Tongue (tissue), 2 donors: ENCODE data around the gene DOCK9. TPM values are rescaled to one million over a fixed set of nuclear protein-coding genes. Genes with fewer than 3 reads are reported as not detected.

Experiments used
- DNase-seq: peaks from one replicate; pipeline ENCODE4 v3.0.0-alpha.2; 2015
- total RNA-seq: library from RNA; depleted of rRNA; stranded (reverse); fragments of >200 nt; gene quantifications from one replicate; pipeline ENCODE4 v1.2.3, GENCODE V29; 2014

Gene DOCK9
- total RNA-seq, 1 donor from 2014 or later, result 143 TPM

- no peak for DNase-seq
These were observed 91.2 kb downstream of the DOCK9 start for GRCh38 chr13:98886587-98887230.

GRCh38 chr13:98885600-98885999 is 92.3 kb downstream of the DOCK9 start:
- peak; percentile 50 for DNase-seq

GRCh38 chr13:98883998-98884397 is 93.9 kb downstream of the DOCK9 start:
- peak; percentile 32 for DNase-seq

GRCh38 chr13:98881390-98881789 is 96.5 kb downstream of the DOCK9 start:
- DNase-seq, result no peak

GRCh38 chr13:98880677-98881076 is 97.2 kb downstream of the DOCK9 start:
- no peak for DNase-seq

- peak; percentile 30 for DNase-seq
These were observed 97.9 kb downstream of the DOCK9 start for GRCh38 chr13:98879957-98880356.

- DNase-seq, result no peak
These were observed 98.7 kb downstream of the DOCK9 start for GRCh38 chr13:98879127-98879520.

- peak; percentile 71 for DNase-seq
These were observed 99.3 kb downstream of the DOCK9 start for GRCh38 chr13:98878486-98879126.

- no peak for DNase-seq
These were observed 99.9 kb downstream of the DOCK9 start for GRCh38 chr13:98877936-98878335.

GRCh38 chr13:98877466-98877865 is 100.4 kb downstream of the DOCK9 start:
- DNase-seq, result no peak

- DNase-seq, result no peak
These were observed 102.6 kb downstream of the DOCK9 start for GRCh38 chr13:98875146-98875729.

- no peak for DNase-seq
These were observed 103.9 kb downstream of the DOCK9 start for GRCh38 chr13:98874029-98874397.

GRCh38 chr13:98873377-98874028 is 104.4 kb downstream of the DOCK9 start:
- DNase-seq, result no peak

GRCh38 chr13:98871727-98872126 is 106.1 kb downstream of the DOCK9 start:
- no peak for DNase-seq

- no peak for DNase-seq
These were observed 108.3 kb downstream of the DOCK9 start for GRCh38 chr13:98869408-98870090.

GRCh38 chr13:98868932-98869331 is 108.9 kb downstream of the DOCK9 start:
- no peak for DNase-seq

- no peak for DNase-seq
These were observed 111.0 kb downstream of the DOCK9 start for GRCh38 chr13:98866882-98867281.

- DNase-seq, result no peak
These were observed 117.4 kb downstream of the DOCK9 start for GRCh38 chr13:98860491-98860890.

GRCh38 chr13:98858191-98858590 is 119.7 kb downstream of the DOCK9 start:
- DNase-seq, result no peak

GRCh38 chr13:98856983-98857382 is 120.9 kb downstream of the DOCK9 start:
- peak; percentile 78 for DNase-seq

GRCh38 chr13:98854448-98854847 is 123.4 kb downstream of the DOCK9 start:
- no peak for DNase-seq

- no peak for DNase-seq
These were observed 124.1 kb downstream of the DOCK9 start for GRCh38 chr13:98853771-98854221.

GRCh38 chr13:98851276-98851675 is 126.6 kb downstream of the DOCK9 start:
- no peak for DNase-seq
